HG03039 (cell line): ENCODE data around the gene METTL5.

Experiments
- ATAC-seq: cut with Tn5 transposase; IDR thresholded peaks from one replicate; pipeline ENCODE4 v1.9.1; 2021; ENCODE audit warnings: mild to moderate bottlenecking, moderate library complexity; ENCODE audit not compliant: unreplicated experiment

The METTL5 gene

DNA sequence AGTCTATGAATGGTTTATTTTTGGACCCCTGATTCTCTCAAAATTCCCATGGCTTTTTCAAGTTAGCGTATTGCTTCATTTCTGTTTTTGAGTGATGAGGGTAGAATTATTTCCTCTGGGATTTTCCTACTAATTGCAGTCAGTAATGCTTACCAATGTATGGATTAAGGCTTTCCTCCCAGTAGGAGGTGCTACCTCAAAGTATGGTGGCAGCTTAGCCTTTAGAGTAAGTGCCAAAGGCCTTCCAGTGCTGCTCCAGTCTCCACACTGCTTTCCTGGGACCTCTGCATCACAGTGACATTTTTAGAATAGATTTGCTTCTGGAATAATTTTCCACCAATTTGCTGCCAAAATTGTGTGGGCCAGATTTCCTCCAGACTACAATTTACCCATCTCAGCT lies 42.2 kb downstream of the METTL5 start:
- no peak for ATAC-seq

DNA sequence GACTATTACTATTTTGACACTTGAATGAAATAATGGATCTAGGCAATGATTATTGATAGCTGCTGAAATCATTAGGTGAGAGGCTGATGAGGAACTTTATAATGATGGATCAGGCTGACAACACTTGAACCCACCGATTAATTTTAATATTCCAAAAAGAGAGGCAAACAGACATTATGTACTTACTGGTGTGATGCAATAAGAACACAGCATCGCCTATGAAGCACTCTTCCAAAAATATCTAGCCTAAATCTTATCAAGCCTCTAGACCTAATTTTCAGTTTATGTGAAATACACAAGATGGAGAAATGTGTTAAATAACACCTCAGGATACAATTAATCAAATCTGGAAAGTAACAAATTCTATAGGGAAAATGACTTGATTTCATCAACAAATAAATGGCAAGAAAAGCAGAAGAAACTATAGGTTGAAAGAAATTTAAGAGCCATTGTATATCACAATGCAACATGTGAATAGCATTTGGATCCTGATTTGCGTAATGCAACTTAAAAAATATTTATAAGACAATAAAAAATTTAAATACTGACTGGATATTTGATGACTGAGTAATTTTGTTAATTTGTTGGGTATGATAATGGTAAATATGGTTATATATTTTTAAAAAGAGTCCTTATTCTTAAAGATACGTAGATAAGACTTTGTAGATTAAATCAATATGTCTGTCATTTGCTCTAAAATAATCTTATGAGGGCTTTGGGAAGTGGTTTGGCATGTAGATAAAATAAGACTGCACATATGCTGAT lies 43.3 kb downstream of the METTL5 start:
- ATAC-seq = no peak

- ATAC-seq = no peak
These were observed 46.3 kb downstream of the METTL5 start for GRCh38 chr2:169778446-169778845.

GRCh38 chr2:169776252-169776761 lies 48.4 kb downstream of the METTL5 start:
- no peak for ATAC-seq

GRCh38 chr2:169775765-169776164 lies 48.9 kb downstream of the METTL5 start:
- no peak for ATAC-seq

GRCh38 chr2:169775354-169775753 lies 49.4 kb downstream of the METTL5 start:
- ATAC-seq = no peak

GRCh38 chr2:169772651-169773050 lies 52.1 kb downstream of the METTL5 start:
- no peak for ATAC-seq

GRCh38 chr2:169771612-169772011 lies 53.1 kb downstream of the METTL5 start:
- ATAC-seq = no peak

DNA sequence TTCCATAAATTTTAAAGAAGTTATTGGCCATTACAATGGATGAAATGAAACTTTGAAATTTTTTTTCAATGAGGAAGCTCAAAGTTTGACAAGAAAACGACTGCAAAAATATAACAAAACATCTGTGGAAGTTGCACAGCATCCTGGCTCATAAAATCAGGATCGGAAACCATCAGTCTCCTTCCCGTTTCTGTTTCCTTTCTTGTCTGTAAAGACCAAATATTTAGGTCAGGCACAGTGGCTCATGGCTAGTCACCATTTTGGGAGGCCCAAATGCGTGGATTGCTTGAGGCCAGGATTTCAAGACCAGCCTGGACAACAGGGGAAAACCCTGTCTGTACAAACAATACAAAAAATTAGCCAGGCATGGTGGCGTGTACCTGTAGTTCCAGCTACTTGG lies 53.7 kb downstream of the METTL5 start:
- no peak for ATAC-seq

DNA sequence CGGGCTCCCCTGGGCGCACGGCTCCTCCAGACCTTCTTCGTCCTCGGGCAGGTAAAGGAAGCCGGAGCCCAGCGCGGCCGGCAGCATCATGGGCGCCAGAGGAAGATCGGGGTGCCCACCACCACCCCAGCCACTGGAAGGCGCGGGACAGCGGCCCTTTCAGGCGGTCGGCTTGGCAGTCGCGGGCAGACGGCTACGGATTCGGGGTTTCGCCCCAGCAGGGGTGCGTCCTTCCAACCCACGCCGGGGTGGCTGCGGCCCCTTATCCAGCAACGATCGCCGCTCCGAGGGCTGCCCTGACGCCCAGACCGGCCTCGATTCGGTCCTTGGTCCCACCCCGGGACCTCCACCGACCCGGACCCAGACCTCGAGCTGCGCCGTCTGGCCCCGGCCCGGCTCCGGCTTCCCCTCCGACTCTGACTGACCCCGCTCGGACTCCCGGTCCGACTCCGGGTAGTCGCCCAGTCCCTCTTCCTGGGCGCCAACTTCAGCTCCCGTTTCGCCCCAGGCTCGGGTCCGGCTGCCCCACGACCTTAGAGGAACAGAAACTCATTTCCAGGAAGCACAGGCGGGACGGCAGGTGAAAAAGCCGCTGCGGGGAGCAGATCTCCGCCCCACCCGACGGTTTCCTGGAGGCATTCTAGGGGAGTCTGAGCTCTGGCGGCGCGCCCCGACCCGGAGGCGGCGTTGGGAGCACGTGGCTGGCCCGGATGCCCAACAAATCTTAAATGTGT lies 56.3 kb downstream of the METTL5 start:
- no peak for ATAC-seq

- no peak for ATAC-seq
These were observed 57.3 kb downstream of the METTL5 start for GRCh38 chr2:169767243-169767888.

DNA sequence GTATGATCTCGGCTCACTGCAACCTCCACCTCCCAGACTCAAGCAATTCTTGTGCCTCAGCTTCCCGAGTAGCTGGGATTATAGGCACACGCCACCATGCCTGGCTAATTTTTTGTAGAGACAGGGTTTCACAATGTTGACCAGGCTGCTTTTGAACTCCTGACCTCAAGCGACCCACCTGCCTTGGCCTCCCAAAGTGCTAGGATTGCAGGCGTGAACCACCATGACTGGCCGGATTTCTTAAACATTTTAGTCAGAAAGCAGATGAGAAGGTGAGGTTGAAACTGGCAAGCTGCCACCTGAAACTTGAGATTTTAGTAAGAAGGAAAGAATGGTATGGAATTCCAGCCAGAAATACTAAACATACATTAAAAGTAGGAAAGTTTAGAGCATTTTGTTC lies 59.2 kb downstream of the METTL5 start:
- ATAC-seq = no peak

GRCh38 chr2:169761970-169762292 lies 62.8 kb downstream of the METTL5 start:
- ATAC-seq = no peak
